DMS153 treated with DMSO at 0.1 percent for 48 hours (cell line): ENCODE data around the gene DCUN1D2.
A peak's percentile ranks its signal among the peaks of the same experiment; 100 is the strongest.

Experiments
- DNase-seq: peaks from one replicate; lab custom pipeline; 2025; ENCODE audit not compliant: unreplicated experiment; lab: John Stamatoyannopoulos, UW

The DCUN1D2 gene

DNA sequence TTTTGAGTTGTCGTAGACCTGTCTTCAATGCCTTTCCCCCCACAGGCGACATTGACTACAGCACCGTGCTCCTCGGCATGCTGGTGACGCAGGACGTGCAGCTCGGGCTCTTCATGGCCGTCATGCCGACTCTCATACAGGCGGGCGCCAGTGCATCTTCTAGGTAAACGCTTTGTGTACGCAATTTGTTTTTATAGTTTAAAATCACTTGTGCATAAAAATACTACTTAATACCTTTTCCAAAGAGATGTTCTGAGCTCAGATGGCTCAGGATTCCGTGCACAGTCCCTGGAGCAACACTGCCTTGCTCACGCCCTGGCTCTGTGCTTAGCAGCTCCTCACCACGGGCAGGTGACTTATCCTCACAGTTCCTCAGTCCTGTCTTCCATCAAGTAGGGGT, 30.1 kb upstream of the DCUN1D2 start:
- DNase-seq = no peak

DNA sequence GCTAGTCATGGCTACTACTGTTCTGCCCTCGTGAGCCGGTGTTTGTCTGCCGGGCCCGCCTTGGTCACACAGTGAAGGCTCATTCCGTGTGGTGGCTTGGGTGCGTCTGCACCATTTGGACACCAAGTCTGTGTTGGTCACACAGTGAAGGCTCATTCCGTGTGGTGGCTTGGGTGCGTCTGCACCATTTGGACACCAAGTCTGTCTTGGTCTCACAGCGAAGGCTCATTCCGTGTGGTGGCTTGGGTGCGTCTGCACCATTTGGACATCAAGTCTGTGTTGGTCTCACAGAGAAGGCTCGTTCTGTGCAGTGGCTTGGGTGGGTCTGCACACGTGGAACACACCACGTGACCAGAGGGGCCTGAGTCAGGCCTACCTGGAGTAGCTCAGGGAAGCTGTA, 29.0 kb upstream of the DCUN1D2 start:
- no peak for DNase-seq

DNA sequence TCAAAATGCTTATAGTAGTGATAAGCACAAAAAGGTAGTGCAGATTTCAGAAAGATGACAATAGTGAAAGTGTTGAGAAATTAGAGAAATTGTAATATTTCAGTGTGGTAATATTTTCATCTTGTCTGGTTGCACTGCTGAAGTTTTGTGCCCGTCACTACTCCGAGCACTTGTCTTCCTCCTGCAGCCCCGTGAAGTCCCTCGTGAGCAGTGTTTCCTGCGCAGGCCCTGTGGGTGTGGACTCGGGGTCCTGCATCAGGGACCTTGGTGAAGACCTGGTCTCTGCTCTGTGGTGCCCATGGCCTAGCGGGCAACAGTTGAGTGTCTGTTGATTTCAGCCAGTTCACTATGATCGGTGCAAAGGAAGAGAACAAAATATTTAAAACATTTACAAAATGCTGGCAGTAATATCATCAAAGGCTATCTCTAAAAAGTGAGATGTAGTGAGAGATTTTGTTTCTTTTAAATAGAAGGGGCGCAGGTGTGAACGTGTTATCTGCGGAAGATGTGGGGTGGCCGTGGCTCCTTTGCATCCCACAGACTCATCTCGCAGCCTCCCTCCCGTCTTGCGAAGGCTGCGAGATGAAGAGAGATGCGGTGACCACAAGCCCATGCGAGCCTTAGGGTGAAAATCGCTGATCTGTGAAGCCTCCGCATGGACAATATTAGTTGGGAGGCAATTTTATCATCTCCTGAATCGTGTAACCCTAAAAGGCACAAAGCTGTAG, 27.7 kb upstream of the DCUN1D2 start:
- DNase-seq = no peak

DNA sequence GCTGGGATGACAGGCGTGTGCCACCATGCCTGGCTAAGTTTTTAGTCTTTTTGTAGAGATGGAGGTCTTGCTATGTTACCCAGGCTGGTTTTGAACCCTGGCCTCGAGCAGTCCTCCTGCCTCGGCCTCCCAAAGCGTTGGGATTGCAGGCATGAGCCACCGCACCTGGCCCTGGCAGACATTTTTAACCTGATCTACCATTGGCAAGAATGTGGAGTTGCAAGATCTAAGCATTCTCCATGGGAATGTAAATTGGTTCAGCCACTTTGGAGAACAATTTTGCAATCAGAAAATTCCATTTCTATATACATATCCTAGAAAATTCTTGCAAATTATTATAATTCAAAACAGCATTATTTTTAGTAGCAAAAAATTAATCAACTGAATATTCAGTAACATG, 24.3 kb upstream of the DCUN1D2 start:
- DNase-seq = no peak

DNA sequence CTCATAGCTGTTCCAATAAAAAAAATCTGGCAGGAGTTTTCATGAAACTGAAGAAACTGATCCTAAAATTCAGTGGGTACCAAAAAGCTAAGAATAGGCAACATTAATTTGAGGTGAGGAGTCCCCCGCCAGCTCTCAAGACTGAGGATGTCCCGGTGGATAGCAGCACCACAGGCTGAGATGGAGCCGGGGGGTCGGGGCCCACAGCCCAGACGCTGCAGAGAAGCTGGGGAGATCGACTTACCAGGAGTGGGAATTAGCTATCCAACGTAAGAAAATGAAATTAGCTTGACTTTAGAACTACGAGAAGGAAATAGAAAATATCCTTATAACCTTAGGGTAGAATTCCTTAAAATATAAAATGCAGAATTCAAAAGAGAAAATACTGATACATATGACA, 23.2 kb upstream of the DCUN1D2 start:
- DNase-seq = no peak

DNA sequence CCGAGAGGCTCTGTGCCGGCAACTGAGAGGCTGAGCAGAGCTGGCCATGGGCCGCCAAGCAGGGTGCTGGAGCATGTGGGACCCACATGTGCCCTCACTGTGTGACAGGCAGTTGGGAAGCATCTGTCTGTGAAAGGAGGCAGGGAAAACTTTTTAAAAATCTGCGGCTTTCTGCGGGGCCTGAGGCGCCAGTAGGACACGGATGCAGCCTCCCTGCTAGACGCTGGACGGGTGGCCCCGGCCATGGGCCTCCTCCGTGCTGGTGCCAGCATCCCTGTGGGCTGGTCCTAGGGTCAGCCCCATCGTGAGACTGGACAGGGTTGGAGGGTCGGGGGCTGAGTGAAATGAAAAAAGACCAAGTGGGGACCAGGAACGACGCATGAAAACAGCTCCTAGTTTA, 20.9 kb upstream of the DCUN1D2 start:
- DNase-seq = no peak

DNA sequence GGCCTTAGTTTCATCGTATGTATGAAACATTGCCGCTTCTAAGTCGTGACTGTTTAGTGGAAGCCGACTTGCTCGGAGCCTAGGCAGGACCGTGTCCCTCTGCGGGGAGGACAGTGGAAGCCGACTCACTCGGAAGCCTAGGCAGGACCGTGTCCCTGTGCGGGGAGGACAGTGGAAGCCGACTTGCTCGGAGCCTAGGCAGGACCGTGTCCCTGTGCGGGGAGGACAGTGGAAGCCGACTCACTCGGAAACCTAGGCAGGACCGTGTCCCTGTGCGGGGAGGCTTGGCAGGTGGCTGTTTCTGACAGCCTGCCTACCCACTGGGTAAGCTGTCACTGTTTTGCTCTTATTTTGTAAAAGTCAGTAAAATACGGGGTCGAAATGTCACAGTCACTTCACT, 20.4 kb upstream of the DCUN1D2 start:
- no peak for DNase-seq

DNA sequence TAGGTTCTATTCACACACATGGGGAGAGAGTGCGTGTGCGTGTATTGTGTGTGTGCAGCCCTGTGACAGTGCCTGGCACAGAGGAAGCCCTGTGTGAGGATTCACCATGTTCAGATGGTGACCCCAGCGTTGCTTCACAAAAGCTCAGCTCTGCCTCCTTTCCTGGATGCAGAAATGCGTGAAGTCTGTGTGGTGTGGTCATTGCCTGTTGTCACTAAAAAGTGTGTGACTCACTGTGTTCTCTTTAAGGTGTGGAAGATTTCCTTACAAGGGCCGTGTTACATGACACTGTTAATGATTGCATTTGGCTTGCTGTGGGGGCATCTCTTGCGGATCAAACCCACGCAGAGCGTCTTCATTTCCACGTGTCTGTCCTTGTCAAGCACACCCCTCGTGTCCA, 19.5 kb upstream of the DCUN1D2 start:
- no peak for DNase-seq

DNA sequence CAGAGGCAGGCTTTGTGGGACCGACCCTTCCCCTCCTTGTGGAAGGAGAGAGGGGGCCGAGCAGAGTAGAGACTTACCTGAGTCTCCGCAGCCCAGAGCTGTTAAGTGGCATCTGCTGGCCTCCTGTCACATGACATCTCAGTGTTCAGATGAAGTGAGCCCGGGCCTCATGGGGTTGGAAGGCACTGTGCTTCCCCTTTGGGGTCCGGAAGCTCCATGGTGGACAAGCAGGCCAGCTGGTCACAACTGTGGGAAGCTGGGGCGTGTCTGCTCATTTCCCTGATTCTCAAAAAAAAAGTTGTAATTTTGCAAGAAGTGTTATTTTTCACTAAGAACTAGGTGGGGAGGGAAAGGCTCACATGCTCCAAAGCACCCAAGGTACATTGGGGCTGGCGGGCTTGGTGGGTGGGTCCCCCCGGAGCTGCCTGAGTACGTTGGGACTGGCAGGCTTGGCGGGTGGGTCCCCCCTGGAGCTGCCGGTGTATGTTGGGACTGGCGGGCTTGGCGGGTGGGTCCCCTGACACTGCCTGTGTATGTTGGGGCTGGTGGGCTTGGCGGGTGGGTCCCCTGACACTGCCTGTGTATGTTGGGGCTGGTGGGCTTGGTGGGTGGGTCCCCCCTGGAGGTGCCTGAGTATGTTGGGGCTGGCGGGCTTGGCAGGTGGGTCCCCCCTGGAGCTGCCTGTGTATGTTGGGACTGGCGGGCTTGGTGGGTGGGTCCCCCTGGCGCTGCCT, 18.2 kb upstream of the DCUN1D2 start:
- no peak for DNase-seq

DNA sequence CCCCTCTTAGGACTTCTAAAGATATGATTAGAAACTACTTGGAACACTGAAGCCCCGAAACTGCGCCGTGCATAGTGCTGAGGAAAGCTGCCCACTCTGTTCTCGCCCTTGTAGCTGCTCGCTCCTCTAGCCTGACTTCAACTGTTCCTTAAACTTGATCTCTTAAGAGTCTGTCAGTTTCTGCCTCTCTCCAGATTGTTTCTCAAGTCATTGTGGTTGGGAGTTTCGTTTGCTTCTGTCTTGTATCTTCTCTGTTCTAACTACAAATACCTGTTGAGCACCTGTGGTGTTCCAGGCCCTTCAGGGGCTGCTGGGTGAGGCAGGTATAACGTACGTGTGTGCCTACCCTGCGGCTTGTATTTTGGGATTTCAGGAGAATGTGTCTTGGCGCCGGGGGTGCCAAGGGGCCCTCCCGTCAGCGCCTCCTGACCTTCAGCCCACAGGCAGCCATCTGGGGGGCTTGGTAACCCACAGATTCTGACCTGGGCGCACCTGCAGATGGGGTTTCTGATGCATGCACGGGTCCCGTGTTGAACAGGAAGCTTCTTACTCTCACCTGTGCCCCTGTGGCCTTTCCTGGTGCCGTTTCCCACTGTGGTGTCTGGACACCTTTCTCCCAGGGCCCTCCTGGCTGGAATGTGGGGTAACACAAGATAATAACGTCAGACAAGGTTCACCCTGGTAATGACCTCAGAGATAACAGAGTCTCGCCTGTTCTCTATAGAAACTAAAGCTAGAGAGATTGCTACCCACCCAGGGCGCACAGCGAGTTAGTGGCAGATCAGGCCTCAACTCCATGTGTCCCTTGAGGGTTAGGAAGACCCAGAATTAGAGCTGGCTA, 17.2 kb upstream of the DCUN1D2 start:
- DNase-seq = no peak

DNA sequence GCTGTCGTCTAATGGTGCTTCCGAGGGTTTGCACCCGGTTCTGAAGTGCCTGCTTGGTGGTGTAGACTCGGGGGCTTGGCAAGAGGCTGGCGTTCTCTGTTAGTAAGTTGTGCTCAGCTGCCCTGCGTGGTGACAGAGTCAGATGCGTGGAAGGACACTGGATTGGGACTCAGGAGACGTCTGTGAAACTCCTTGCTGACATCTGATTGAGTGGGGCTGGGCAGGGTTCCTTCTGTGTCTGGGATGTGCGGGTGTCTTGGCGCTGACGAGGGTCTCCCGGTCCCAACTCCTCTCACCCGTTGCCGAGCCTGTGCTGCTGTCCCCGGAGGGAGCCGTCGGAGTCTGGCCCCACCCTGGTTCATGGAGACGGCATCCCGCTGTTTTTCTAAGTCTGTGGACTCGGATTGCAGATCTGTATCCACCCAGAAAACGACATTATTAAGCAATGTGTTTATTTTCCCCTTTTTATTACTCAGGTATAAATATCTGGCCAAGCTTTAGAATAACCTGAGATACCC, 16.4 kb upstream of the DCUN1D2 start:
- DNase-seq = no peak

DNA sequence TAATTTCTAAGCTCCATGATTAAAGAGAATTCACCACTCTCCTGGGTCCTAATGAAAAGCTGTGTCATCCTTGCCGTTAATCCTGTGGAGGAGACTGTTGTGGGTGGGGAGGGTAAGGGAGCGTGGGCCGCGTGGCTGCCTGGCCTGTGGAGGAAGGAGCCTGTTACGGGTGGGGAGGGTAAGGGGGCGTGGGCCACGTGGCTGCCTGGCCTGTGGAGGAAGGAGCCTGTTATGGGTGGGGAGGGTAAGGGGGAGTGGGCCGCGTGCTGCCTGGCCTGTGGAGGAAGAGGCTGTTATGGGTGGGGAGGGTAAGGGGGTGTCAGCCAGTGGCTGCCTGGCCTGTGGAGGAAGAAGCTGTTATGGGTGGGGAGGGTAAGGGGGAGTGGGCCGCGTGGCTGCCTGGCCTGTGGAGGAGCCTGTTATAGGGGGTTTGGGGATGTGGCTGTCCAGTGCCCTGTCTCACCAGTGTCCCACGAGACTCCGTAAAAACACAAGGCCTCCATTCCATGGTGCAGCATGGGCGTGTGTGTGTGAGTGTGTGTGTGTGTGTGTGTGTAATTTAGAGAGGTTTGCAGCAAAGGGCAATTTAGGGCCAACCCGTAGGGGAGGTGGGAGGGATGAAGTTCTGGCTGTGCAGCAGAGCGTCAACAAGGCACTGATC, 15.6 kb upstream of the DCUN1D2 start:
- no peak for DNase-seq

DNA sequence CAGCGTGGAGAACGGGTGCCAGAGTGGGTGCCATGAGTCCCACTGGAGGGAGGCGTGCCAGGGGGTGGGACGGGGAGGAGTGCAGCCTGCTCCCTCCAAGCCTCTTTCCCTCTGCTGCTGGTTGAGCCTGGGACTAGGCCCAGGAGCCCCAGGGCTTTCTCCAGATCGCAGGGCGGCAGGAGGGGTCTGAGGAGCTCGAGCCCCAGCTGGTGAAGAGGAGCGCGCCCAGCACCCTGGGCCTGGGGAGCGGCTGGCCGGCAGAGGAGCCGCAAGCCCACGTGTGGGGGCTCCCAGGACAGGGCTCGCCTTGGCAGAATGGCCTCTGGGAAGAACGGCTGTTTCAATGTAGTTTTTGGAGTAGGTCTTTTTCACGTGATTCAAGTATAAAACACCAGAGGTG, 12.2 kb upstream of the DCUN1D2 start:
- DNase-seq = no peak

DNA sequence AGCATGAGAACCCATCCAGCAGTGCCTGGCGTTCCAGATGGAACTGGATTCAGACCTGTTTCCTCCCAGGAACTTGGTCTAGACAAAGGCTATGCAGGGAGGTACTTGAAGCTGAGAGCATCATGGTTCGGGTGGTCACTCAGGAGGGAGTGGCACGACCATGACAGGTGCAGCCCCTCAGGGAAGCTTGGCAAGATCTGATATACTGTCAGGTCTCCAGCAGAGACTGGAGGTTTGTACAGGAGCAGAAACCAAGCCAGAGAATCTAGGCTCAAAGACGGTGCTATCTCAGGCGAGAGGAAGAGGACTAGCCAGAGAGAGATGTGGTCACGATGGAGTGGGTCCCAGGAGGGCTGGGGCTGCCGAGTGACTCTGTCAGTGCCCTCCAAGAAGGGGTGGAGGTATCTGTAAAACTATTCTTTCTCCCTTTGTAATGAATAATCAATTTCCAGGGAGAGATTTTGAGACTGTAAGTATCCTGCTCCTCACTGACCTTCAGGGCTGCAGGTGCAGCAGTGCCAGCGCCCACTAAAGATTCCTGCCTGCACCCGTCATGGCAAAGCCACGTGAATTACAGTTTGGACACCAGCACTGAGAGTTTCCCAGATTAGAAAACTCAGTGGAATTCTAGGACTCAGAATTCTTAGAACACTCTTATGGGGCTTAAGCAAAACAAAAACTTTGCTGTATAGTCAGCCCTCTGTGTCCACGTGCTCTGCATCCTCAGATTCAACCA, 10.2 kb upstream of the DCUN1D2 start:
- DNase-seq = no peak

DNA sequence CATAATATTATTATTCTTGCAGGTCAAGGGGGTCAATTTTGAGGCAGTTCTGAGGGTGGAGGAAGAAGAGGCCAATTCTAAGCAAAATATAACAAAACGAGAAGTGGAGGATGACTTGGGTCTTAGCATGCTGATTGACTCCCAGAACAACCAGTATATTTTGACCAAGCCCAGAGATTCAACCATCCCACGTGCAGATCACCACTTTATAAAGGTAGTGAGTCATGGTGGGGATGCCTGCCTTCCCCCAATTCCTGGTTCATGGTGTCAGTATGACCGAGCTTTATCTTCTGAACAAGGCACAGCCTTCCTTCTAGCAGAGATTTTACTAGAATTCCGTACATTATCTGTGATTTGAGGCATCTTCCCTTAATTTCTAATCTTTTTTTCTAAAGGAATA, 9.4 kb upstream of the DCUN1D2 start:
- DNase-seq = no peak

DNA sequence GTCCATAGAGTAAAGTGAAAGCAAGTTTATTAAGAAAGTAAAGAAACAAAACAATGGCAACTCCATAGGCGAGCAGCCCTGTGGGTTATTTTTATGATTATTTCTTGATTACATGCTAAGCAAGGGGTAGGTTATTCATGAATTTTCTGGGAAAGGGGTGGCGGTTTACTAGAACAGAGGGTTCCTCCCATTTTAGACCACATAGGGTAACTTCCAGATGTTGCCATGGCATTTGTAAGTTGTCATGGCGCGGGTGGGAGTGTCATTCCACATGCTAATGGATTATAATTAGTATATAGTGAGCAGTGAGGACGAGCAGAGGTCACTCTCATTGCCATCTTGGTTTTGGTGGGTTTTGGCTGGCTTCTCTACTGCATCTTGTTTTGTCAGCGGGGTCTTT, 8.4 kb upstream of the DCUN1D2 start:
- no peak for DNase-seq

DNA sequence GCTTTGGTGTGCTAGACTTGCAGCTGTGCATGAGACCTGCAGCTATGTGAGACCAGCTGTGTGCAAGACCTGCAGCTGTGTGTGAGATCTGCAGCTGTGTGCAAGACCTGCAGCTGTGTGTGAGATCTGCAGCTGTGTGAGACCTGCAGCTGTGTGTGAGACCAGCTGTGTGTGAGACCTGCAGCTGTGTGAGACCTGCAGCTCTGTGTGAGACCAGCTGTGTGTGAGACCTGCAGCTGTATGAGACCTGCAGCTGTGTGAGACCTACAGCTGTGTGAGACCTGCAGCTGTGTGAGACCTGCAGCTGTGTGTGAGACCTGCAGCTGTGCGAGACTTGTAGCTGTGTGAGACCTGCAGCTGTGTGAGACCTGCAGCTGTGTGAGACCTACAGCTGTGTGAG, 6.7 kb upstream of the DCUN1D2 start:
- DNase-seq = no peak

DNA sequence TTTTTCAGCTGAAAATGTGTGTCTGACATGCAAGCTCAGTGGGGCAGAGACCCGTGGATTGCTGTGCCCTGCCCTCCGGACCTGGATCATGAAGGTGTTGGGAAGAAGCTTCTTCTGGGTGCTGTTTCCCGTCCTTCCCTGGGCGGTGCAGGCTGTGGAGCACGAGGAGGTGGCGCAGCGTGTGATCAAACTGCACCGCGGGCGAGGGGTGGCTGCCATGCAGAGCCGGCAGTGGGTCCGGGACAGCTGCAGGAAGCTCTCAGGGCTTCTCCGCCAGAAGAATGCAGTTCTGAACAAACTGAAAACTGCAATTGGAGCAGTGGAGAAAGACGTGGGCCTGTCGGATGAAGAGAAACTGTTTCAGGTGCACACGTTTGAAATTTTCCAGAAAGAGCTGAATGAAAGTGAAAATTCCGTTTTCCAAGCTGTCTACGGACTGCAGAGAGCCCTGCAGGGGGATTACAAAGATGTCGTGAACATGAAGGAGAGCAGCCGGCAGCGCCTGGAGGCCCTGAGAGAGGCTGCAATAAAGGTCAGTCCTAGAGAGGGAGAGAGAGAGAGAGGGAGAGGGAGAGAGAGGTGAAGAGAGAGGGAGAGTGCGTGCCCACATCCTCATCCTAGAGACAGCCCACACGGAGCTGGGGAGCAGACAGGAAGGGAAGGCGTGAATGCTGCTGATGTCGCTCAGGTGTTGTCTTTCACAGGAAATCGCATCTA, 5.1 kb upstream of the DCUN1D2 start:
- DNase-seq = no peak

DNA sequence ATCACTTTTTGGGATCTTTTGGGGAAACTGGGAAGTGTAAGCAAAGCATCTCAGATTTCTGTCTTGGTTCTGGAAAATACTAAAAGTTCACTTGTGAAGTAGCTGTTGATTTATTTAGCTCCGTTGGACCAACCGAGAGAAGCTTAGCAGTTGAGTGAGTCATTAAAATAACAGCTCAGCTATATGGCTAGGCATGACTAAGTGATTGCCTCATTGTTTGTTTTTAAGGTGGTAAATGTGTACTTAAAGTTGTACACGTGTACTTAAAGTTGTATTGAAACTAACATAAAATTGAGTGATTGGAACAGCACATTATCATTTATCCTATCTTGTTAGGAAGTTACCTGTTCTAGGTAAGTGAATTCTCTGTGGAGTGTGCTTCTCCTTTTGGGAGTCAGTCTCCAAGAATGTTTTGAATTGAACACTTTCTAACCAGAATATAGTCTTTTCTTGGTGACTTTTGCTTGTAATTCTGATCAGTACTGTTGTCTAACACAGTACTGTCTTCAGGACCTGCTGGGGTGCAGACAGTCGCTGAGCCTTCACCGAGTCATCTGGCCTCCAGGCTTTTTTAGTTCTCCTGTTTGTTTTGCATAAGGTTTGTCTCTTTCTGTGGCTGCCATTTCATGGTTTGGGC, 2.9 kb upstream of the DCUN1D2 start:
- peak; percentile 53 for DNase-seq
